HepG2 (cell line): ENCODE data around the gene PRDM15. TPM values are rescaled to one million over a fixed set of nuclear protein-coding genes. Genes with fewer than 3 reads are reported as not detected.
A peak's percentile ranks its signal among the peaks of the same experiment; 100 is the strongest.

ENCODE experiments used
- CEBPG ChIP-seq: IDR thresholded peaks from 2 replicates; pipeline ENCODE4 v1.6.1; 2016
- FOXJ3 ChIP-seq: sonication (generic); formaldehyde crosslinking; IDR thresholded peaks from 2 replicates; pipeline ENCODE4 v1.4.0; 2020; ENCODE audit warnings: missing genetic modification reagents, mild to moderate bottlenecking, borderline replicate concordance
- GABPA ChIP-seq, 2 experiments: IDR thresholded peaks; 2 replicates each; pipeline ENCODE4 v1.6.1; 2011 to 2016; ENCODE audit warnings: low read depth in 2 of 2, low read length in 1 of 2, missing biosample characterization in 1 of 2, missing genetic modification characterization in 1 of 2
- GATAD1 ChIP-seq: IDR thresholded peaks from 2 replicates; pipeline ENCODE4 v1.6.1; 2016; ENCODE audit warnings: missing genetic modification reagents, missing compliant biosample characterization
- MAZ ChIP-seq, 2 experiments: sonication (generic) in 1 of 2; formaldehyde crosslinking in 1 of 2; IDR thresholded peaks; 2 replicates each; pipeline versions ENCODE4 v1.5.0 to v1.6.1; 2012 to 2020; ENCODE audit warnings: low read depth in 2 of 2, mild to moderate bottlenecking in 2 of 2, borderline replicate concordance in 1 of 2, improper control_type of control experiment in 1 of 2, low read length in 1 of 2, missing genetic modification reagents in 1 of 2, moderate library complexity in 1 of 2
- MIXL1 ChIP-seq: IDR thresholded peaks from 2 replicates; pipeline ENCODE4 v1.6.1; 2016
- NCOA1 ChIP-seq: sonication (generic); formaldehyde crosslinking; IDR thresholded peaks from 2 replicates; pipeline ENCODE4 v1.9.0; 2021; ENCODE audit warnings: missing genetic modification reagents
- NONO ChIP-seq, 2 experiments: fragments of 450-650 bp in 1 of 2; sonication (generic) in 1 of 2; formaldehyde crosslinking in 1 of 2; IDR thresholded peaks in 1 of 2; conservative IDR thresholded peaks in 1 of 2; 2 replicates each; pipeline versions ENCODE4 v1.6.1 to v1.8.0; 2017 to 2022; ENCODE audit warnings: mild to moderate bottlenecking in 1 of 2, missing genetic modification reagents in 1 of 2, moderate library complexity in 1 of 2
- THRA ChIP-seq: sonication (generic); formaldehyde crosslinking; IDR thresholded peaks from 2 replicates; pipeline ENCODE4 v1.4.0; 2020; ENCODE audit warnings: missing genetic modification reagents, borderline replicate concordance
- ZBED4 ChIP-seq: sonication (generic); formaldehyde crosslinking; IDR thresholded peaks from 2 replicates; pipeline ENCODE4 v1.4.0; 2020; ENCODE audit warnings: missing genetic modification reagents, borderline replicate concordance
- ZBTB20 ChIP-seq: sonication (generic); formaldehyde crosslinking; IDR thresholded peaks from 2 replicates; pipeline ENCODE4 v1.8.1; 2023; ENCODE audit warnings: missing genetic modification reagents, low read depth, mild to moderate bottlenecking, borderline replicate concordance
- ZNF121 ChIP-seq: sonication (generic); formaldehyde crosslinking; IDR thresholded peaks from 2 replicates; pipeline ENCODE4 v1.5.0; 2020; ENCODE audit warnings: mild to moderate bottlenecking, missing genetic modification reagents
- ZNF281 ChIP-seq: sonication (generic); formaldehyde crosslinking; IDR thresholded peaks from 2 replicates; pipeline ENCODE4 v1.4.0; 2020; ENCODE audit warnings: missing genetic modification reagents, borderline replicate concordance
- ZNF687 ChIP-seq: sonication (generic); formaldehyde crosslinking; IDR thresholded peaks from 2 replicates; pipeline ENCODE4 v1.5.1; 2020; ENCODE audit warnings: mild to moderate bottlenecking, missing genetic modification reagents, moderate library complexity
- ZNF878 ChIP-seq: sonication (generic); formaldehyde crosslinking; IDR thresholded peaks from 2 replicates; pipeline ENCODE4 v1.8.1; 2023; ENCODE audit warnings: mild to moderate bottlenecking, missing genetic modification reagents, moderate library complexity
- polyA plus RNA-seq, 8 experiments: library from polyadenylated mRNA; depleted of rRNA in 3 of 8; stranded (reverse) in 7 of 8; unstranded in 1 of 8; fragments of >200 nt; fragmentation: Illumina TruSeq in 4 of 8; extraction: Trizol in 4 of 8; gene quantifications; 2 replicates each; pipeline versions ENCODE4 v1.2.1 to v1.2.3, GENCODE V29; 2011 to 2016; ENCODE audit warnings: low read depth in 4 of 8, missing spikeins in 1 of 8, mixed read lengths in 1 of 8; ENCODE audit not compliant: insufficient read depth in 1 of 8
- total RNA-seq, 5 experiments: library from RNA; depleted of rRNA; stranded (reverse); fragments of >200 nt; fragmentation: Illumina TruSeq; extraction: Trizol; gene quantifications; 2 replicates each; pipeline ENCODE4 v1.2.3, GENCODE V29; 2016; ENCODE audit warnings: low read depth in 1 of 5

The PRDM15 gene
- total and polyA plus RNA-seq, 2 of the 13 experiments (the other 11 are each of a cell fraction or from before 2014, with no cell fraction given) = 4.0 to 6.9 TPM

- TF ChIP-seq ZNF687 (CRISPR knock-in tag) (peak; percentile 53), THRA (peak; percentile 67; the same call in 1 of the 2 replicates), ZNF878 (CRISPR knock-in tag) (no peak), GABPA (IDR thresholded peaks at IDR 0.05; ENCODE audit: low read depth, low read length) (no peak), GABPA (CRISPR knock-in tag; IDR thresholded peaks at IDR 0.05; ENCODE audit: low read depth) (no peak), MAZ (IDR thresholded peaks at IDR 0.05; ENCODE audit: borderline replicate concordance, low read depth, low read length) (0 out of 2 replicates have a peak, but pooled peaks have one; percentile 31), MAZ (CRISPR knock-in tag; IDR thresholded peaks at IDR 0.05; ENCODE audit: low read depth) (peak; percentile 65), ZNF281 (CRISPR knock-in tag) (peak; percentile 62; the same call in 1 of the 2 replicates), FOXJ3 (peak; percentile 82), NONO (IDR thresholded peaks at IDR 0.05) (no peak), NONO (CRISPR knock-in tag; conservative IDR thresholded peaks at IDR 0.05) (peak; percentile 61; the same call in 1 of the 2 replicates), CEBPG (peak; percentile 90), GATAD1 (0 out of 2 replicates have a peak, but pooled peaks have one; percentile 39), MIXL1 (peak; percentile 24; the same call in 1 of the 2 replicates), ZBTB20 (CRISPR knock-in tag) (0 out of 2 replicates have a peak, but pooled peaks have one; percentile 19), NCOA1 (CRISPR knock-in tag) (0 out of 2 replicates have a peak, but pooled peaks have one; percentile 35), ZNF121 (CRISPR knock-in tag) (peak; percentile 100), ZBED4 (0 out of 2 replicates have a peak, but pooled peaks have one; percentile 27)
Observed at GRCh38 chr21:41750532-41751151, 128.5 kb downstream of the PRDM15 start (continued).
